Subcutaneous adipose tissue (tissue), 4 donors: ENCODE results near the gene ZNF664. TPM values are rescaled to one million over a fixed set of nuclear protein-coding genes. Genes with fewer than 3 reads are reported as not detected.

Source experiments
- CTCF ChIP-seq: fragments of 450-650 bp; IDR thresholded peaks from one replicate; pipeline ENCODE4 v1.5.1; 2016; ENCODE audit warnings: low read depth, mild to moderate bottlenecking, control low read depth, antibody characterized with exemption, moderate library complexity
- total RNA-seq, 4 donors: library from RNA; depleted of rRNA; stranded (reverse); fragments of >200 nt; gene quantifications; one replicate each; pipeline ENCODE4 v1.1.0, GENCODE V29; 2016

ZNF664 gene
- total RNA-seq, 4 donors from 2014 or later, result 80.2 to 115 (median 92.6) TPM

DNA sequence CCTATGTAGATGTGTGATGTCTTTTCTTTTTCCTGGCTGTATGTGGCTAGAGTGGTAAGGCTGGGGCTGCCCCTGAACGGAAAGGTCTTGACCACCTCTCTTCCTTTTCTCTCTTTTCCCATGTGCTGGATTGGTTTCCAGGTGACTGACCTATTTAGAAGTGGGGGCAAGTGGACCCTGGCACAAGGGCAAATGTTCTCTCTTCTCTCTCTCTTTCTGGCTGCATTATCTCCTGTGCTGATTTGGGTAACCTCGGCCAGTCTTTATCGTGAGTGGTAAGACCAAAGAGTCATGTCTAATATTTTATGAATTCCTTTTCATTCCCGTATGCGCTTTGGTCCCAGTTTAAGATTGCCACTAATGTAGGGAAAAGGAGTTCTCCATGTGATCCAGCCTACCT, 16.2 kb downstream of the ZNF664 start:
- TF ChIP-seq CTCF, result no peak

GRCh38 chr12:123989753-123990152, 16.7 kb downstream of the ZNF664 start:
- no peak for TF ChIP-seq CTCF

DNA sequence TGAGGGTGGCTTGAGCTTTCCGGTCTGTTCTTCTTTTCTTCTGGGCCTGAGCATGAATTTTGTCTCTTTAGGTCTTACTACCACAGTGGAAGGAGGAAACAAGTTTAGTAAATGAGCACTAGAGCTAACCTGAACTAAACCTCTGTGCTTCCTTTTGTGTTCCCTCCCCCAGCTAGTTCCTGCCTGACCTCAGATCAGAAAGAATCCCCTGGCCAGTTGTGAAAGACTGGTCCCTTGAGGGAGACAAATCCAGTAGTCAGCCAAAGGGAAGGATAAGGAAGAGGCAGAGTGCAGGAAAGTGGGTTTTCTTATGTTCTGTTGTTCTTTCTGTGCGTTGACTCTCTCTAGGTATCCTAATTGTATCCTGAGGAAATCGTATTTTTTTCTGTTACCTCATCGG, 17.5 kb downstream of the ZNF664 start:
- no peak for TF ChIP-seq CTCF

- TF ChIP-seq CTCF, result no peak
These were observed 18.4 kb downstream of the ZNF664 start for GRCh38 chr12:123991372-123991951.

GRCh38 chr12:123992118-123992825, 19.3 kb downstream of the ZNF664 start:
- no peak for TF ChIP-seq CTCF

GRCh38 chr12:123995023-123995748, 22.2 kb downstream of the ZNF664 start:
- no peak for TF ChIP-seq CTCF

DNA sequence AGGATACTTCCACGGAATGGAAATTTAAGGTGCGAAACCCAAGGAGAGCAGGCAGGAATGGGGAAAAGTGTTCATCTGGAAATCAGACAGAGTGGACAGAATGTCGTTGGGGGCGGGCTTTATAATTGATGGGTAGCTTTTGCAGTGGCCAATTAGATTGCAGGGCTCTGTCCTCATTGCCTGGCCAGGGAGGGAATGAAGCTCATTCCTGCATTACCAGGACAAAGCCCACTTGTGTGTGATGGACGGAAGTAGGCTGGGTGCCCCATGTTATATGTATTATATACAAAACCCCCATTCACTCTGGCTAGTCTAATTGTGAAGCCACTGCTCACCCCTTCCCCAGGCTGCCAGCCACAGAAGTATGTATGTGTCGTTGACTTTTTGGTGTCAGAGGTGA, 23.6 kb downstream of the ZNF664 start:
- TF ChIP-seq CTCF, result no peak
